ENCODE results near the gene ZNF786. TPM values are rescaled to one million over a fixed set of nuclear protein-coding genes. Genes with fewer than 3 reads are reported as not detected.

ZNF786 gene
- total RNA-seq, 4 donors from 2014 or later, result 1.9 to 6.1 (median 2.7) TPM

DNA sequence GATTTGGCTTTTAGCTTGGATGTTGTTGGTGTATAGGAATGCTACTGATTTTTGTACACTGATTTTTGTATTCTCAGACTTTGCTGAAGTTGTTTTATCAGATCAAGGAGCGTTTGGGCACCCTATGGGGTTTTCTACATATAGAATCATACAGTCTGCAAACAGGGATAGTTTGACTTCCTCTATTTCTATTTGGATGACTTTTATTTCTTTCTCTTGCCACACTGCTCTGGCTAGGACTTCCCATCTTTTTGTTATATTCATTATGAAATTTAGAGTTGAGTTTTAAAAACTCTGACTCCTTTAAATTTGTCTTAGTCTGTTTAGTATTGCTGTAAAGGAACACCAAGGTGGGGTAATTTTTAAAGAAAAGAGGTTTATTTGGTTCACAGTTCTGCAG lies 4.7 kb downstream of the ZNF786 start:
- intact Hi-C loops (cut with DNase I; ENCODE audit: low total_unique reads), result no loop called here
- ATAC-seq, result no peak
- in situ Hi-C loops (cut with MboI; ENCODE audit: low sequenced_read_pairs in 4 of 4), result loop anchor here in 3 of 4 donors (5.0 to 10.0 kb wide), 3 partner anchors 64 to 81 kb away; no protein-coding TSS in a partner anchor
- Histone ChIP-seq H3K27ac (no peak overlapping the region), H3K4me3 (no peak overlapping the region), H3K36me3 (no peaks in the 10 kb centered on the region), H3K4me1 (peaks cover 5 to 6% of the 10 kb centered on the region in 2 donors), H3K9me3 (no peaks in the 10 kb centered on the region), H3K27me3 (no peaks in the 10 kb centered on the region)
- DNase-seq, result no peak
- no peak for TF ChIP-seq POLR2A (IDR thresholded peaks at IDR 0.05)
- TF ChIP-seq, protein P1, sequence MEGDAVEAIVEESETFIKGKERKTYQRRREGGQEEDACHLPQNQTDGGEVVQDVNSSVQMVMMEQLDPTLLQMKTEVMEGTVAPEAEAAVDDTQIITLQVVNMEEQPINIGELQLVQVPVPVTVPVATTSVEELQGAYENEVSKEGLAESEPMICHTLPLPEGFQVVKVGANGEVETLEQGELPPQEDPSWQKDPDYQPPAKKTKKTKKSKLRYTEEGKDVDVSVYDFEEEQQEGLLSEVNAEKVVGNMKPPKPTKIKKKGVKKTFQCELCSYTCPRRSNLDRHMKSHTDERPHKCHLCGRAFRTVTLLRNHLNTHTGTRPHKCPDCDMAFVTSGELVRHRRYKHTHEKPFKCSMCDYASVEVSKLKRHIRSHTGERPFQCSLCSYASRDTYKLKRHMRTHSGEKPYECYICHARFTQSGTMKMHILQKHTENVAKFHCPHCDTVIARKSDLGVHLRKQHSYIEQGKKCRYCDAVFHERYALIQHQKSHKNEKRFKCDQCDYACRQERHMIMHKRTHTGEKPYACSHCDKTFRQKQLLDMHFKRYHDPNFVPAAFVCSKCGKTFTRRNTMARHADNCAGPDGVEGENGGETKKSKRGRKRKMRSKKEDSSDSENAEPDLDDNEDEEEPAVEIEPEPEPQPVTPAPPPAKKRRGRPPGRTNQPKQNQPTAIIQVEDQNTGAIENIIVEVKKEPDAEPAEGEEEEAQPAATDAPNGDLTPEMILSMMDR (IDR thresholded peaks at IDR 0.05 in 4 of 5, conservative IDR thresholded peaks at IDR 0.05 in 1 of 5), result no peak

DNA sequence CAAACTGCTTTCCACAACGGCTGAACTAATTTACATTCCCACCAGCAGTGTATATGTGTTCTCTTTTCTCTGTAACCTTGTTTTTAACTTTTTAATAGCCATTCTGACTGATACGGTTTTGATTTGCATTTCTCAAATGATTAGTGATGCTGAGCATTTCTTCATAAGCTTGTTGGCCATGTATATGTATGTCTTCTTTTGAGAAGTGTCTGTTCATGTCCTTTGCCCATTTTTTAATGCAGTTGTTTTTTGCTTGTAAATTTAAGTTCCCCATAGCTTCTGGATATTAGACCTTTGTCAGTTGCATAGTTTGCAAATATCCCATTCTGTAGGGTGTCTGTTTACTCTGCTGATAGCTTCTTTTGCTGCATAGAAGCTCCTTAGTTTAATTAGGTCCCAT lies 6.1 kb downstream of the ZNF786 start:
- Histone ChIP-seq H3K36me3 (no peaks in the 10 kb centered on the region), H3K27ac (no peak overlapping the region), H3K4me3 (no peak overlapping the region), H3K9me3 (no peaks in the 10 kb centered on the region), H3K4me1 (peaks cover 0 to under 1% of the 10 kb centered on the region in 2 donors), H3K27me3 (no peaks in the 10 kb centered on the region)
- in situ Hi-C loops (cut with MboI; ENCODE audit: low sequenced_read_pairs in 4 of 4), result loop anchor here in 2 of 4 donors (10.0 kb wide), 1 partner anchor 80 kb away; no protein-coding TSS in a partner anchor
- DNase-seq (no peak), ATAC-seq (no peak)
- intact Hi-C loops (cut with DNase I; ENCODE audit: low total_unique reads), result no loop called here
- TF ChIP-seq POLR2A (IDR thresholded peaks at IDR 0.05), result no peak
- TF ChIP-seq, protein P1 (IDR thresholded peaks at IDR 0.05 in 4 of 5, conservative IDR thresholded peaks at IDR 0.05 in 1 of 5), result no peak

- intact Hi-C loops (cut with DNase I; ENCODE audit: low total_unique reads) (no loop called here), in situ Hi-C loops (cut with MboI; ENCODE audit: low sequenced_read_pairs in 4 of 4) (loop anchor here in 2 of 4 donors (10.0 kb wide), 1 partner anchor 77 kb away; no protein-coding TSS in a partner anchor)
- no peaks in the 10 kb centered on the region for H3K9me3 ChIP-seq
- no peaks in the 10 kb centered on the region for H3K36me3 ChIP-seq
- no peaks in the 10 kb centered on the region for H3K4me1 ChIP-seq
- no peaks in the 10 kb centered on the region for H3K27me3 ChIP-seq
- no peak overlapping the region for H3K4me3 ChIP-seq
- TF ChIP-seq, protein P1 (IDR thresholded peaks at IDR 0.05 in 4 of 5, conservative IDR thresholded peaks at IDR 0.05 in 1 of 5), result no peak
- TF ChIP-seq POLR2A (IDR thresholded peaks at IDR 0.05), result no peak
- no peak overlapping the region for H3K27ac ChIP-seq
- DNase-seq (no peak), ATAC-seq (no peak)
Observed at GRCh38 chr7:149081914-149082313, 8.6 kb downstream of the ZNF786 start.

DNA sequence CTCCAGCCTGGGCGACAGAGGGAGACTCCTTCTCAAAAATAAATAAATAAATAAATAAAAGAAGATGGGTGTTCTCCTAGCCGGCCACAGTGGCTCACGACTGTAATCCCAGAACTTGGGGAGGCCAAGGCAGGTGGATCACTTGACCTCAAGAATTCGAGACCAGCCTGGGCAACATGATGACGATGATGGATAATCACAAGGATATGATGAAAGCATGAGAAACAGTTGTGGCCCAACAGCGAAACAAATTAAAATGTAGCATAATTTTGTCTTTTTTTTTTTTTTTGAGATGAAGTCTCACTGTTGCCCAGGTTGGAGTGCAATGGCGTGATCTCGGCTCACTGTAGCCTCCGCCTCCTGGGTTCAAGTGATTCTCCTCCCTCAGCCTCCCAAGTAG lies 12.9 kb downstream of the ZNF786 start:
- H3K36me3 ChIP-seq, result peaks cover 0 to 4% of the 10 kb centered on the region in 2 donors
- H3K27me3 ChIP-seq, result no peaks in the 10 kb centered on the region
- H3K9me3 ChIP-seq, result no peaks in the 10 kb centered on the region
- H3K4me1 ChIP-seq, result no peaks in the 10 kb centered on the region
- no peak for TF ChIP-seq POLR2A (IDR thresholded peaks at IDR 0.05)
- TF ChIP-seq, protein P1 (IDR thresholded peaks at IDR 0.05 in 4 of 5, conservative IDR thresholded peaks at IDR 0.05 in 1 of 5), result no peak
- intact Hi-C loops (cut with DNase I; ENCODE audit: low total_unique reads), result no loop called here
- no peak overlapping the region for H3K27ac ChIP-seq
- no peak for ATAC-seq
- in situ Hi-C loops (cut with MboI; ENCODE audit: low sequenced_read_pairs in 4 of 4), result no loop called here
- H3K4me3 ChIP-seq, result no peak overlapping the region
- DNase-seq, result no peak

GRCh38 chr7:149075286-149075685 lies 15.2 kb downstream of the ZNF786 start:
- DNase-seq, result no peak
- Histone ChIP-seq H3K4me3 (no peak overlapping the region), H3K36me3 (peaks cover 0 to 24% of the 10 kb centered on the region in 2 donors), H3K4me1 (no peaks in the 10 kb centered on the region), H3K9me3 (no peaks in the 10 kb centered on the region), H3K27ac (no peak overlapping the region), H3K27me3 (no peaks in the 10 kb centered on the region)
- TF ChIP-seq POLR2A (IDR thresholded peaks at IDR 0.05), result no peak
- TF ChIP-seq, protein P1 (IDR thresholded peaks at IDR 0.05 in 4 of 5, conservative IDR thresholded peaks at IDR 0.05 in 1 of 5), result no peak
- ATAC-seq, result no peak
- in situ Hi-C loops (cut with MboI; ENCODE audit: low sequenced_read_pairs in 4 of 4), result no loop called here
- intact Hi-C loops (cut with DNase I; ENCODE audit: low total_unique reads), result no loop called here
